H9 (cell line): ENCODE results near the gene CEACAM20. TPM values are rescaled to one million over a fixed set of nuclear protein-coding genes. Genes with fewer than 3 reads are reported as not detected.
A peak's percentile ranks its signal among the peaks of the same experiment; 100 is the strongest.

Experiments
- DNase-seq: peaks from one replicate; pipeline ENCODE4 v3.0.0-alpha.2; 2017
- H2AFZ ChIP-seq: one replicate; pipeline ENCODE4 v1.6.1; 2013; ENCODE audit warnings: mild to moderate bottlenecking, low read length, control low read depth, moderate library complexity
- H2AK5ac ChIP-seq: 2 replicates; pipeline ENCODE4 v1.6.1; 2013; ENCODE audit warnings: low read length, control low read depth, mixed read lengths; ENCODE audit not compliant: insufficient read length
- H2BK120ac ChIP-seq: one replicate; pipeline ENCODE4 v1.6.1; 2013; ENCODE audit warnings: low read depth, mild to moderate bottlenecking, low read length, control low read depth, inconsistent platforms; ENCODE audit not compliant: poor library complexity, severe bottlenecking
- H2BK12ac ChIP-seq: 2 replicates; pipeline ENCODE4 v1.6.1; 2013; ENCODE audit warnings: low read length, control low read depth, mixed read lengths, low read depth; ENCODE audit not compliant: insufficient read length
- H2BK15ac ChIP-seq: 2 replicates; pipeline ENCODE4 v1.6.1; 2013; ENCODE audit warnings: low read depth, low read length, control low read depth
- H2BK20ac ChIP-seq: one replicate; pipeline ENCODE4 v1.6.1; 2013; ENCODE audit warnings: low read depth, mild to moderate bottlenecking, low read length, control low read depth, inconsistent platforms; ENCODE audit not compliant: poor library complexity, severe bottlenecking
- H2BK5ac ChIP-seq: 2 replicates; pipeline ENCODE4 v1.6.1; 2013; ENCODE audit warnings: low read length, control low read depth, mixed read lengths; ENCODE audit not compliant: insufficient read length
- H3K14ac ChIP-seq: 2 replicates; pipeline ENCODE4 v1.6.1; 2013; ENCODE audit warnings: low read length, control low read depth; ENCODE audit not compliant: insufficient read depth
- H3K18ac ChIP-seq: 2 replicates; pipeline ENCODE4 v1.6.1; 2013; ENCODE audit warnings: low read depth, mild to moderate bottlenecking, mixed read lengths, low read length, control low read depth; ENCODE audit not compliant: insufficient read length
- H3K23ac ChIP-seq: 2 replicates; pipeline ENCODE4 v1.6.1; 2013; ENCODE audit warnings: low read length, control low read depth, mixed read lengths, low read depth; ENCODE audit not compliant: insufficient read length
- H3K23me2 ChIP-seq: 2 replicates; pipeline ENCODE4 v1.6.1; 2013; ENCODE audit warnings: low read depth, mild to moderate bottlenecking, mixed read lengths, low read length, control low read depth; ENCODE audit not compliant: insufficient read length, poor library complexity, severe bottlenecking
- H3K27ac ChIP-seq: 2 replicates; pipeline ENCODE4 v1.5.1; 2013; ENCODE audit warnings: low read length, control low read depth, mixed read lengths, low read depth; ENCODE audit not compliant: insufficient read length
- H3K27me3 ChIP-seq: 2 replicates; pipeline ENCODE4 v1.6.1; 2013; ENCODE audit warnings: low read length, control low read depth, inconsistent platforms; ENCODE audit not compliant: insufficient read depth
- H3K4ac ChIP-seq: 2 replicates; pipeline ENCODE4 v1.6.1; 2013; ENCODE audit warnings: low read depth, mild to moderate bottlenecking, control low read depth, inconsistent platforms, low read length, moderate library complexity
- H3K4me1 ChIP-seq: 2 replicates; pipeline ENCODE4 v1.6.1; 2013; ENCODE audit warnings: low read length, control low read depth, inconsistent platforms; ENCODE audit not compliant: insufficient read depth
- H3K4me2 ChIP-seq: 2 replicates; pipeline ENCODE4 v1.6.1; 2013; ENCODE audit warnings: low read length, control low read depth, mixed read lengths; ENCODE audit not compliant: insufficient read length, insufficient read depth
- H3K56ac ChIP-seq: 2 replicates; pipeline ENCODE4 v1.6.1; 2013; ENCODE audit warnings: low read depth, mild to moderate bottlenecking, mixed read lengths, low read length, control low read depth; ENCODE audit not compliant: insufficient read length
- H3K79me1 ChIP-seq: 2 replicates; pipeline ENCODE4 v1.6.1; 2013; ENCODE audit warnings: low read depth, mild to moderate bottlenecking, moderate library complexity, low read length, control low read depth, inconsistent platforms; ENCODE audit not compliant: insufficient read depth, poor library complexity, severe bottlenecking
- H3K79me2 ChIP-seq: 2 replicates; pipeline ENCODE4 v1.6.1; 2013; ENCODE audit warnings: low read length, control low read depth, inconsistent platforms; ENCODE audit not compliant: insufficient read depth
- H3K9ac ChIP-seq: 2 replicates; pipeline ENCODE4 v1.6.1; 2013; ENCODE audit warnings: low read length, control low read depth, mixed read lengths; ENCODE audit not compliant: insufficient read length; ENCODE audit errors: extremely low read depth
- H3K9me3 ChIP-seq: one replicate; pipeline ENCODE4 v1.6.1; 2013; ENCODE audit warnings: low read depth, low read length, inconsistent platforms; ENCODE audit not compliant: control insufficient read depth
- H3T11ph ChIP-seq: one replicate; pipeline ENCODE4 v1.6.1; 2013; ENCODE audit warnings: mild to moderate bottlenecking, low read length, control low read depth, inconsistent platforms
- H4K20me1 ChIP-seq: one replicate; pipeline ENCODE4 v1.6.1; 2013; ENCODE audit not compliant: control insufficient read depth, insufficient read length, insufficient read depth
- H4K5ac ChIP-seq: 2 replicates; pipeline ENCODE4 v1.6.1; 2013; ENCODE audit warnings: low read depth, mild to moderate bottlenecking, mixed read lengths, low read length, control low read depth; ENCODE audit not compliant: insufficient read length
- H4K8ac ChIP-seq: replicated peaks from 2 replicates; pipeline ENCODE4 v1.6.1; 2013; ENCODE audit warnings: low read length, control low read depth, mixed read lengths, low read depth; ENCODE audit not compliant: insufficient read length
- H4K91ac ChIP-seq: 2 replicates; pipeline ENCODE4 v1.6.1; 2013; ENCODE audit warnings: low read depth, mild to moderate bottlenecking, moderate library complexity, mixed read lengths, low read length, control low read depth; ENCODE audit not compliant: insufficient read length
- H3K27ac Mint-ChIP-seq, 3 experiments: 2 replicates in 2 of 3; 3 replicates in 1 of 3; pipeline ENCODE4 v1.8.0; 2020 to 2021; ENCODE audit warnings: mixed read lengths in 3 of 3, mild to moderate bottlenecking in 1 of 3, moderate library complexity in 1 of 3
- H3K27me3 Mint-ChIP-seq: 2 replicates; pipeline ENCODE4 v1.8.0; 2021; ENCODE audit warnings: low read depth, mild to moderate bottlenecking, moderate library complexity, mixed read lengths
- H3K36me3 Mint-ChIP-seq, 3 experiments: 2 replicates in 2 of 3; 3 replicates in 1 of 3; pipeline ENCODE4 v1.8.0; 2020 to 2021; ENCODE audit warnings: low read depth in 3 of 3, mixed read lengths in 3 of 3; ENCODE audit not compliant: insufficient read depth in 1 of 3
- H3K4me1 Mint-ChIP-seq, 2 experiments: 2 replicates each; pipeline ENCODE4 v1.8.0; 2020; ENCODE audit warnings: mixed read lengths in 2 of 2
- H3K4me3 Mint-ChIP-seq, 2 experiments: 2 replicates in 1 of 2; 3 replicates in 1 of 2; pipeline ENCODE4 v1.8.0; 2020 to 2021; ENCODE audit warnings: mild to moderate bottlenecking in 2 of 2, mixed read lengths in 2 of 2, moderate library complexity in 1 of 2
- H3K9me3 Mint-ChIP-seq, 2 experiments: 2 replicates in 1 of 2; 3 replicates in 1 of 2; pipeline ENCODE4 v1.8.0; 2020; ENCODE audit warnings: mild to moderate bottlenecking in 2 of 2, mixed read lengths in 2 of 2, moderate library complexity in 1 of 2
- WGBS: extraction: QIAGEN DNeasy Blood & Tissue Kit; methylation state at CpG from one replicate; pipeline ENCODE4 v1.1.7; 2013; ENCODE audit warnings: missing lambda C conversion rate, low lambda C conversion rate, mixed read lengths; ENCODE audit not compliant: insufficient read length; ENCODE audit errors: extremely low coverage; 5-methylcytosine and 5-hydroxymethylcytosine counted together
- total RNA-seq: library from RNA; stranded (reverse); gene quantifications from 2 replicates; pipeline ENCODE4 v1.2.1, GENCODE V29; 2021
- TF ChIP-seq, protein P1 (sequence below): fragments of 200-600 bp; sonication (generic); conservative IDR thresholded peaks from 3 replicates; pipeline ENCODE4 v1.8.0; 2021; ENCODE audit warnings: antibody characterized with exemption, mild to moderate bottlenecking

Gene CEACAM20
- total RNA-seq, 1 experiment from 2014 or later = not detected

DNA sequence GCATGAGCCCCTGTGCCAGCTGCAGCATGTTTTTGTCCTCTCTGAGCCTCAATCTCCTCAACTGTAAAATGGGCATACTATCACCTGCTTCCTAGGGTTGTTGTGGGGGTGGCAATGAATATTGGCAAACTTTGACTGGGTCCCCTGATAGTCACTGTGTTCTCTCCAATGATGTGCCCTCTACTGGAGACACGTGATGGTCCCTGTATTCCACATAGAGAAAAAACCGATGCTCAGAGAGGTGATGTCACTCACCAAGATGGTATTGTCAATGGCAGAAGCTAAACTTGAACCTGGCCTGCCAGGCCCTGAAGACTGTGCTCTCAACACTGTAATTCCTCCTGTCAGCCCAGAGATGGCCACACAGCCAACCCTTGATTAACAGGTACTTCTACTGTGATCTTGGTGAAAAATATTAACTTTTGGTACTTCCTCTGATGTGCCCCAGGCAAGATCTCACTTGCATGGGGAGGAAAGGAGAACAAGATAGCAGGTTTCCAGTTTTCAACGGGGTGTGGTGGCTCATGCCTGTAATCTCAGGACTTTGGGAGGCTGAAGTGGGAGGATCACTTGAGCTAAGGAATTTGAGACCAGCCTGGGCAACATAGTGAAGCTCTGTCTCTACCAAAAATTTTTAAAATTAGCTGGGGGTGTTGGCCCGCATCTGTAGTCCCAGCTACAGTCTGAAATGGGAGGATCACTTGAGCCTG, 3.6 kb downstream of the CEACAM20 start:
- Mint-ChIP-seq H3K4me3 (no peak overlapping the region), H3K4me1 (no peaks in the 10 kb centered on the region), H3K27ac (no peak overlapping the region), H3K36me3 (peaks cover 0 to 2% (median 0%) of the 10 kb centered on the region in 3 experiments; a peak in 3 of 7 replicates), H3K27me3 (peaks cover 50% of the 10 kb centered on the region), H3K9me3 (peaks cover 65 to 67% of the 10 kb centered on the region in 2 experiments)
- H3T11ph ChIP-seq = no peak overlapping the region
- no peak overlapping the region for H3K56ac ChIP-seq
- no peak overlapping the region for H3K4ac ChIP-seq
- no peaks in the 10 kb centered on the region for H3K23me2 ChIP-seq
- no peak overlapping the region for H3K27ac ChIP-seq
- no peak overlapping the region for H2BK12ac ChIP-seq
- no peak overlapping the region for H3K14ac ChIP-seq
- no peaks in the 10 kb centered on the region for H3K4me1 ChIP-seq
- H2BK120ac ChIP-seq = no peak overlapping the region
- no peak for DNase-seq
- H2AK5ac ChIP-seq = no peak overlapping the region
- H3K9ac ChIP-seq = no peak overlapping the region
- no peaks in the 10 kb centered on the region for H3K27me3 ChIP-seq
- H3K79me2 ChIP-seq = no peaks in the 10 kb centered on the region
- no peak overlapping the region for H4K91ac ChIP-seq
- H3K9me3 ChIP-seq = no peaks in the 10 kb centered on the region
- WGBS = no CpG with 5 or more reads among the region's 4 CpGs
- H3K18ac ChIP-seq = no peak overlapping the region
- H4K5ac ChIP-seq = no peak overlapping the region
- no peaks in the 10 kb centered on the region for H4K20me1 ChIP-seq
- H2AFZ ChIP-seq = no peak overlapping the region
- no peaks in the 10 kb centered on the region for H3K79me1 ChIP-seq
- no peak overlapping the region for H2BK20ac ChIP-seq
- H3K23ac ChIP-seq = no peak overlapping the region
- H2BK15ac ChIP-seq = no peak overlapping the region
- no peak overlapping the region for H4K8ac ChIP-seq
- no peak overlapping the region for H2BK5ac ChIP-seq
- no peak overlapping the region for H3K4me2 ChIP-seq
- TF ChIP-seq, protein P1, sequence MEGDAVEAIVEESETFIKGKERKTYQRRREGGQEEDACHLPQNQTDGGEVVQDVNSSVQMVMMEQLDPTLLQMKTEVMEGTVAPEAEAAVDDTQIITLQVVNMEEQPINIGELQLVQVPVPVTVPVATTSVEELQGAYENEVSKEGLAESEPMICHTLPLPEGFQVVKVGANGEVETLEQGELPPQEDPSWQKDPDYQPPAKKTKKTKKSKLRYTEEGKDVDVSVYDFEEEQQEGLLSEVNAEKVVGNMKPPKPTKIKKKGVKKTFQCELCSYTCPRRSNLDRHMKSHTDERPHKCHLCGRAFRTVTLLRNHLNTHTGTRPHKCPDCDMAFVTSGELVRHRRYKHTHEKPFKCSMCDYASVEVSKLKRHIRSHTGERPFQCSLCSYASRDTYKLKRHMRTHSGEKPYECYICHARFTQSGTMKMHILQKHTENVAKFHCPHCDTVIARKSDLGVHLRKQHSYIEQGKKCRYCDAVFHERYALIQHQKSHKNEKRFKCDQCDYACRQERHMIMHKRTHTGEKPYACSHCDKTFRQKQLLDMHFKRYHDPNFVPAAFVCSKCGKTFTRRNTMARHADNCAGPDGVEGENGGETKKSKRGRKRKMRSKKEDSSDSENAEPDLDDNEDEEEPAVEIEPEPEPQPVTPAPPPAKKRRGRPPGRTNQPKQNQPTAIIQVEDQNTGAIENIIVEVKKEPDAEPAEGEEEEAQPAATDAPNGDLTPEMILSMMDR = peak; percentile 16; the same call in 1 of the 3 replicates
